ENCODE measurements around the gene DLEC1.

- TF ChIP-seq CTCF (IDR thresholded peaks at IDR 0.05; ENCODE audit: borderline replicate concordance, extremely low read depth, low read length, poor library complexity, severe bottlenecking) (no peak), EZH2 (IDR thresholded peaks at IDR 0.05; ENCODE audit: borderline replicate concordance, low read depth, low read length, severe bottlenecking) (no peak)
Measured at GRCh38 chr3:38030126-38031021, 8.6 kb upstream of the DLEC1 start.
